NB4 (cell line): ENCODE results near the gene SMPDL3B.
A peak's percentile ranks its signal among the peaks of the same experiment; 100 is the strongest.

Source experiments
- DNase-seq: peaks from one replicate; pipeline ENCODE4 v3.0.0; 2010; ENCODE audit warnings: low read depth
- H3K4me3 ChIP-seq: one replicate; pipeline ENCODE4 v1.5.1; 2011; ENCODE audit warnings: mild to moderate bottlenecking, low read depth, low read length, moderate library complexity
- CTCF ChIP-seq: IDR thresholded peaks from one replicate; pipeline ENCODE4 v1.5.1; 2012; ENCODE audit warnings: low read depth, low read length
- MYC ChIP-seq: IDR thresholded peaks from 2 replicates; pipeline ENCODE4 v1.6.1; 2011; ENCODE audit warnings: low read depth, low read length
- POLR2A ChIP-seq: IDR thresholded peaks from 2 replicates; pipeline ENCODE4 v1.6.1; 2011; ENCODE audit warnings: mild to moderate bottlenecking; ENCODE audit not compliant: insufficient read length; ENCODE audit errors: extremely low read depth
- TF ChIP-seq, protein P1 (sequence below): IDR thresholded peaks from 2 replicates; pipeline ENCODE4 v1.6.1; 2011; ENCODE audit warnings: low read depth, low read length

The SMPDL3B gene

DNA sequence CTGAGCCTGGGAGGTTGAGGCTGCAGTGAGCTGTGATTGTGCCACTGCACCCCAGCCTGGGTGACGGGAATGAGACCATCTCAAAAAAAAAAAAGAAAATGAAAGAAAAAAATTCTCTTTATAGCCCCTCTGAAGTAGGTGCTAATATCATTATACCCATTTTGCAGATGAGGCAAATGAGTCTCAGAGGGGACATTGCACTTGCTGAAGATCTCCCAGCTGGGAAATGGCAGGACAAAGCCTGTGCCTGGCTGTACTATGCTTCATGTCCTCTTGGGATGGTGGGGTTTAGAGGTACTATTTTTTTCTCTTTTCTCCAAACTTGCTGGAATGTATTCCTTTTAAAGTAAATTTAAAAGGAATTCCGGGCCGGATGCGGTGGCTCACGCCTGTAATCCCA is 1.6 kb downstream of the SMPDL3B start:
- DNase-seq = no peak
- TF ChIP-seq, protein P1, sequence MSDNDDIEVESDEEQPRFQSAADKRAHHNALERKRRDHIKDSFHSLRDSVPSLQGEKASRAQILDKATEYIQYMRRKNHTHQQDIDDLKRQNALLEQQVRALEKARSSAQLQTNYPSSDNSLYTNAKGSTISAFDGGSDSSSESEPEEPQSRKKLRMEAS = no peak
- no peak overlapping the region for H3K4me3 ChIP-seq

DNA sequence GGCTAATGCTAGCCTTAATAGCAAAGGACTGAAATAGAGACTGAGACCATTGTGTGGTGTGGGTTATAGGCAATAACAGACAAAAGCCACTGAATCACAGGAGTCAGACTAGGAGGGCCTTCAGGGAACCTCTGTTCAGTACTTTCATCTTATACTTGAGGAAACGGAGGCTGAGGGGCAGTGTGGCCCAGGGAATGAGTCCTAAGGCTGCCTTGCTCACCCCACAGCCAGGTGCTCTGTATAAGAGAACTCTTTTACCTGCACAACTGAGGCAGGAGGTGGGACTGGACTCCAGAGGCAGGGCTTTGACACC is 2.7 kb downstream of the SMPDL3B start:
- TF ChIP-seq POLR2A (no peak), CTCF (no peak)
- DNase-seq = no peak
- no peak overlapping the region for H3K4me3 ChIP-seq

GRCh38 chr1:27938488-27938887 is 3.7 kb downstream of the SMPDL3B start:
- no peak overlapping the region for H3K4me3 ChIP-seq
- no peak for TF ChIP-seq MYC
- TF ChIP-seq, protein P1 = no peak
- no peak for TF ChIP-seq POLR2A
- no peak for TF ChIP-seq CTCF
- no peak for DNase-seq

DNA sequence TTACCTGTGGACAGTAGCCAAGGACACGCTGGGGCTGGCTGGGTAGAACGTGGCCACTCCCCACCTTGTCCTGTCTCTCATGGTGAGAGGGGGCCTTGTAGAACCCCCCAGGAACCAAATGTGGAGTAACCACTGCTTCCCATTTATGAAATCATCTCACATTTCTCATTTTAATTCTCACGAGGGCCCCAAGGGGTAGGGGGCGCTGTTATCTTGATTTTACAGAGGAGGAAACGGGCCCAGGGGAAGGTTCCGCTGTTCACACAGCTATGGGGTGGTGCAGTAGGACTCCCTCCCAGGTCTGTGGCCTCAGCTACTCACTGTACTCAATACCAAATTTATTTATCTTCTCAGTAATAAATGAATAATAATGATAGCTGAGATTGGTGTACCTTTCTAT is 5.5 kb downstream of the SMPDL3B start:
- H3K4me3 ChIP-seq = no peak overlapping the region
- no peak for TF ChIP-seq POLR2A
- peak; percentile 33 for TF ChIP-seq CTCF
- peak; percentile 78 for DNase-seq

DNA sequence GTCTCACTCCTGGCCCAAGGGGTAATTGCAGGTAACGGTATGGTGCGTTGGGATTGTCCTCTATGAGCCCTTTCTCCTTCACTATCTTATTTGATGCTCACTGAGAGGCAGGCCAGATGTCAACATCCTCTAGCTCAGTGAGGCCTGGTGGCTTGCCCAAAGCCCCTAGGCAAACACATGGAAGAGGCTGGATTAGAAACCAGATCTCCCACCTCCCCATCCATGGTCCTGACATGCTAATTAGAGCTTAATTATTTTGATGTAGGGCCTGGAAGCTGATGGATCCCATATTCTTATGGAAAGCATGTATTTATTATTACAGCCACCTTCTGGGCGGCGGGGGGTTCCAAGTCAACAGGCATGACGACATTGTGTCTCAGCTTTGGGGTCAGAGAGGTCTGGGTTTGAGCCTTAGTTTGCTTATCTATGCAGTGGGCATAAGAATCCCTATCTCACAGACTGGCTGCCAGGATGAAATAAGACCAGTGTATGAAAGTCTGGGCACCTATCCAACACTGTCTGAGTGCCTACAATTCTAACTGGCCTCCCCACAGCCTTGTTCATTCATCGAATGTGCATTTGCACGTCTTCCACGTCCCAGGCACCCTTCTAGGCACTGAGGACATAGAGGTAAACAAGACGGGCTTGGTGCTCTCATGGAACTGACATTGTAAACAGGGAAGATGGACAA is 6.2 kb downstream of the SMPDL3B start:
- TF ChIP-seq MYC = no peak
- TF ChIP-seq, protein P1 = no peak
- no peak for TF ChIP-seq CTCF
- no peak for TF ChIP-seq POLR2A
- no peak for DNase-seq
- no peak overlapping the region for H3K4me3 ChIP-seq

DNA sequence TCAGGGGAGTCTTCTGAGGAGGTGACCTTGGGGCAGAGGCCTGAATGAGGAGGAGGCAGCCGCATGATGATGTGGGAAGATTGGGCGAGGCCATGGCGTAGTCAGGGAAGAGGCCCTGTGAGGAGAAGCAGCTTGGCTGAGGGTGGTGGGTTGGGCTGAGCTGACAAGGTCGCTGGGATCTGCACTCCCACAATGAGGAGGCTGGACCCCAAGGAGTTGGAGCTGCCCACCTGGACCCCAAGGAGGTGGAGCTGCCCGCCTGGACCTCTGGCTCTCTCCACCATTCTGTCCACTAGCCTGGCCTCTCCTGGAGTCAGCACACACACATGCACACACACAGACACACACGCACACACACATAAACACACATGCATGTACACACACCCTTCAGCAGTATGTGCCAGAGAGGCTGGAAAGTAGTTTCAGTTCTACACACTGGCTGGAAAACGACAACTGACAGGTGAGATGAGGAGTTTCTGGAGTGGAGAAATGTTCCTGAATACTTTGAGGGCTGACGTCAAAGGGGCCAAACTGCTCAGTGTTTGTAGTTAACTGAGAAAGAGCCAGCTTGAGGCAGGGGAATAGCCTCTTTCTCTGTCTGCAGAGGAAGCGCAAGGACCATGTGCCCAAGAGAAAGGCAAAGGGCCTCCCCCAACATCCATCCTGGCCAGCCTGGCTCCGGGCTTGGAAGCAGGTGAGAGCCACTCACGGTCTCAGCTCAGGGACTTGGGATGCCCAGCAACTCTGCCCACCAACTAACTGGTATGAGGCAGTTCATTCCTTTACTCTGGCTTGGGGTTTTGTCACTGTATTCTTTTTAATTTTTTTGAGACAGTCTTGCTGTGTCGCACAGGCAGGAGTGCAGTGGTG is 7.1 kb downstream of the SMPDL3B start:
- DNase-seq = no peak
- no peak overlapping the region for H3K4me3 ChIP-seq
- TF ChIP-seq MYC (no peak), CTCF (no peak), POLR2A (no peak)
- TF ChIP-seq, protein P1 = no peak
